Activated CD8-positive, alpha-beta T cell treated with anti-CD3 and anti-CD28 coated beads for 36 hours (primary cell): Measurements from ENCODE around the gene DDX5. TPM values are rescaled to one million over a fixed set of nuclear protein-coding genes. Genes with fewer than 3 reads are reported as not detected.

ENCODE experiments used
- ATAC-seq: fragments of 200-7000 bp; cut with Tn5 transposase; one replicate; pipeline ENCODE4 v1.10.0; 2021; ENCODE audit warnings: mild to moderate bottlenecking, moderate library complexity
- CTCF ChIA-PET: fragments of 350-600 bp; sonication (Branson Sonifier 250); formaldehyde crosslinking; loops from one replicate; lab custom pipeline; 2021; ENCODE audit warnings: antibody characterized with exemption; lab: Charles Lee
- POLR2A ChIA-PET: fragments of 350-600 bp; sonication (Branson Sonifier 250); formaldehyde crosslinking; loops from one replicate; lab custom pipeline; 2021; ENCODE audit warnings: antibody characterized with exemption; lab: Charles Lee
- DNase-seq: peaks from one replicate; pipeline ENCODE4 v3.0.0-alpha.2; 2020
- H3K27ac Mint-ChIP-seq: one replicate; pipeline ENCODE4 v1.8.0; 2021; ENCODE audit warnings: mild to moderate bottlenecking, mixed read lengths
- H3K27me3 Mint-ChIP-seq: one replicate; pipeline ENCODE4 v1.8.0; 2021; ENCODE audit warnings: mixed read lengths
- H3K36me3 Mint-ChIP-seq: one replicate; pipeline ENCODE4 v1.8.0; 2021; ENCODE audit warnings: low read depth, mixed read lengths
- H3K4me1 Mint-ChIP-seq: one replicate; pipeline ENCODE4 v1.8.0; 2021; ENCODE audit warnings: low read depth, mixed read lengths
- H3K4me3 Mint-ChIP-seq: one replicate; pipeline ENCODE4 v1.8.0; 2021; ENCODE audit warnings: mild to moderate bottlenecking, moderate library complexity, mixed read lengths
- H3K9me3 Mint-ChIP-seq: one replicate; pipeline ENCODE4 v1.8.0; 2021; ENCODE audit warnings: mixed read lengths
- intact Hi-C: fragments of 100-400 bp; cut with micrococcal nuclease; formaldehyde crosslinking; loops from one replicate; pipeline ENCODE4 v1.10.0; 2022
- total RNA-seq, 2 experiments: library from RNA; stranded (reverse); gene quantifications; one replicate each; pipeline ENCODE4 v1.2.3, GENCODE V29; 2021
- TF ChIP-seq, protein P1 (sequence below): fragments of 200-600 bp; IDR thresholded peaks from one replicate; pipeline ENCODE4 v1.8.0; 2022; ENCODE audit warnings: antibody characterized with exemption, mild to moderate bottlenecking

DDX5 gene
- total RNA-seq, 2 experiments from 2014 or later = 632 to 668 TPM

DNA sequence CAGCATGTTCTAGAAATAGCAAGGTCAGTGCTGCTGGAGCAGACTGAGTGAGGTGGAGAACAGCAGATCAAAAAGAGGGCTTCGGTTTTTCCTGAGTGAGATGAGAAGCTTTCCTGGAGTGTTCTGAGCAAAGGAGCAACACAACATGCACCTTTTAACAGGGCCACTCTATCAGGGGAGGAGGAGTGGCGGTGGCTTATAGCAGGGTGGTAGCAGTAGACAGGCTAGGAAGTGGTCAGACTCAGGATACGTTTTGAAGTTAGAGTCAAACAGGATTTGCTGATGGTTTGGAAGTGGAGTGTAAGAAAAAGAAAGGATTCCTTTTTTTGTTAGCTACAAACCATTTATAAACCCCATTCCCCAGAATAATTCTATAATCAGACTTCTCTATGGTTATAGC, 21.7 kb downstream of the DDX5 start:
- H3K27ac Mint-ChIP-seq = no peak overlapping the region
- H3K27me3 Mint-ChIP-seq = no peaks in the 10 kb centered on the region
- POLR2A ChIA-PET = interaction anchor here (1.3 to 2.4 kb wide), 4 partner anchors 13 to 22 kb away, joined by 4 to 20 read pairs (median 6); partner anchors contain the start of genes CEP95, DDX5 and POLG2
- H3K9me3 Mint-ChIP-seq = no peaks in the 10 kb centered on the region
- H3K4me1 Mint-ChIP-seq = peaks cover 5% of the 10 kb centered on the region
- H3K36me3 Mint-ChIP-seq = peaks cover 42% of the 10 kb centered on the region
- DNase-seq (no peak), ATAC-seq (no peak)
- CTCF ChIA-PET = interaction anchor here (1.0 to 3.2 kb wide), 3 partner anchors 65 to 193 kb away, joined by 3 to 17 read pairs (median 3); no protein-coding TSS in a partner anchor
- intact Hi-C loops = no loop called here
- no peak overlapping the region for H3K4me3 Mint-ChIP-seq
- TF ChIP-seq, protein P1, sequence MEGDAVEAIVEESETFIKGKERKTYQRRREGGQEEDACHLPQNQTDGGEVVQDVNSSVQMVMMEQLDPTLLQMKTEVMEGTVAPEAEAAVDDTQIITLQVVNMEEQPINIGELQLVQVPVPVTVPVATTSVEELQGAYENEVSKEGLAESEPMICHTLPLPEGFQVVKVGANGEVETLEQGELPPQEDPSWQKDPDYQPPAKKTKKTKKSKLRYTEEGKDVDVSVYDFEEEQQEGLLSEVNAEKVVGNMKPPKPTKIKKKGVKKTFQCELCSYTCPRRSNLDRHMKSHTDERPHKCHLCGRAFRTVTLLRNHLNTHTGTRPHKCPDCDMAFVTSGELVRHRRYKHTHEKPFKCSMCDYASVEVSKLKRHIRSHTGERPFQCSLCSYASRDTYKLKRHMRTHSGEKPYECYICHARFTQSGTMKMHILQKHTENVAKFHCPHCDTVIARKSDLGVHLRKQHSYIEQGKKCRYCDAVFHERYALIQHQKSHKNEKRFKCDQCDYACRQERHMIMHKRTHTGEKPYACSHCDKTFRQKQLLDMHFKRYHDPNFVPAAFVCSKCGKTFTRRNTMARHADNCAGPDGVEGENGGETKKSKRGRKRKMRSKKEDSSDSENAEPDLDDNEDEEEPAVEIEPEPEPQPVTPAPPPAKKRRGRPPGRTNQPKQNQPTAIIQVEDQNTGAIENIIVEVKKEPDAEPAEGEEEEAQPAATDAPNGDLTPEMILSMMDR = no peak

DNA sequence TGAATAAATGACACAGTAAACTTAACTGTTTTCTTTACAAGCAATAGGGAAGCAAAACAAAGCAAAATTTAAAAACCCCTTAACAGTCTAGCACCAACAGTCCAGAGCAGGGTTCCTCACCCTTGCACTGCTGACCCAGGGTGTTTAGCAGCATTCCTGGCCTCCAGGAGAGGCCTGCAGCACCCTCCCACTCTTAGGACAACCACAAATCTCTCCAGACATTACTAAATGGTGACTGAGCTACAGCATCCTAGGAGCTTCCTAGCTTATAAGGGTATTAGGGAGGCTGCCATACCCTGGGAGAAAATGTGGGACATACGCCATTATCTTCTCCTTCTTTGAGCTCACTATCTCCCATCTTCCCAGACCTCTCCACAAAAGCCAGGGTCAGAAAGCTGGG, 25.1 kb downstream of the DDX5 start:
- ATAC-seq (no peak), DNase-seq (no peak)
- H3K9me3 Mint-ChIP-seq = no peaks in the 10 kb centered on the region
- TF ChIP-seq, protein P1 = no peak
- H3K4me1 Mint-ChIP-seq = peaks cover 3% of the 10 kb centered on the region
- no peaks in the 10 kb centered on the region for H3K27me3 Mint-ChIP-seq
- POLR2A ChIA-PET = interaction anchor here (0.6 to 1.3 kb wide), 3 partner anchors 12 to 203 kb away, joined by 3 read pairs; no protein-coding TSS in a partner anchor
- intact Hi-C loops = no loop called here
- peaks cover 32% of the 10 kb centered on the region for H3K36me3 Mint-ChIP-seq
- H3K27ac Mint-ChIP-seq = no peak overlapping the region
- no peak overlapping the region for H3K4me3 Mint-ChIP-seq
- CTCF ChIA-PET = interaction anchor here (0.9 to 6.5 kb wide), 5 partner anchors 11 to 64 kb away, joined by 3 to 41 read pairs (median 3); no protein-coding TSS in a partner anchor

DNA sequence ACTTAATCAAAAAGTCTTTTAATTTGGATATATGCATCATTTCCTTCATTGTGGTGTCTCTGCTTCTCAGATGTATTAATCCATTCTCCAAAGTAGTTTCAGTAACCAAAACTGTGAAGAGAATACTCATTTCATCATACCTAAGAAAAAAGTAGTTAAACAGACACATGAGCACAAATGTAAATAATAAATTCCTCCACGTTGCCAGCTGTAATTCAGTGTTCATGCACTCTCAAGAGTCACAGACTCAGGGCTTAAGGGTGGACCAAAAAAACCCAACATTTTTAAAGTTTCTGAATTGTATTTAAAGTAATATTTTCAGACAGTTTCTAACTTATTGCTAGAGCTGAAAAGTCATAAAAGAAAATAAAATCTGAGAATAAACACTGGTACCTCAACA, 28.2 kb downstream of the DDX5 start:
- ATAC-seq (no peak), DNase-seq (no peak)
- ChIA-PET CTCF (interaction anchor here (1.7 to 6.5 kb wide), 3 partner anchors 11 to 58 kb away, joined by 4 to 41 read pairs (median 34); no protein-coding TSS in a partner anchor), POLR2A (interaction anchor here (0.7 to 1.1 kb wide), 4 partner anchors 8 to 29 kb away, joined by 3 to 4 read pairs (median 4); partner anchors contain the start of genes CEP95 and DDX5)
- Mint-ChIP-seq H3K9me3 (no peaks in the 10 kb centered on the region), H3K4me1 (no peaks in the 10 kb centered on the region), H3K4me3 (no peak overlapping the region), H3K36me3 (peaks cover 11% of the 10 kb centered on the region), H3K27ac (no peak overlapping the region), H3K27me3 (no peaks in the 10 kb centered on the region)
- TF ChIP-seq, protein P1 = no peak
- intact Hi-C loops = no loop called here

DNA sequence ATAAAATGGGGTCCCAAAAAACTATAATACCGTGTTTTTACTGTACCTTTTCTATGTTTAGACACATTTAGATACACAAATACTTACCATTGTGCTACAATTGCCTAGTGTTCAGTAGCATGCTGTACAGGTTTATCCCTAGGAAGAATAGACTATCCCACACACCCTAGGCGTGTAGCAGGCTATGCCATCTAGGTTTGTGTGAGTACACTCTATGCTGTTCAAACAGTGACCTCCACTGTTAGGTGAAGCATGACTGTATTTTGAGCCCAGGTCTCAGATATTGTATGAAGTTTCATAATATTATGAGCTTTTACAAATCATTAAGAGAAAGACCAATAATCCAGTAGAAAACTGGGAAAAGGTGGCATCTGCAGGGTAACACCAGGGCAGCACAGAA, 33.5 kb downstream of the DDX5 start:
- Mint-ChIP-seq H3K4me1 (no peaks in the 10 kb centered on the region), H3K27me3 (no peaks in the 10 kb centered on the region), H3K36me3 (peaks cover 3% of the 10 kb centered on the region), H3K9me3 (no peaks in the 10 kb centered on the region), H3K27ac (no peak overlapping the region), H3K4me3 (no peak overlapping the region)
- ATAC-seq = no peak
- DNase-seq = no peak
- TF ChIP-seq, protein P1 = no peak
- ChIA-PET POLR2A (no interaction called here), CTCF (interaction anchor here (1.2 kb wide), 1 partner anchor 51 kb away, joined by 3 read pairs; no protein-coding TSS in a partner anchor)
- intact Hi-C loops = no loop called here

DNA sequence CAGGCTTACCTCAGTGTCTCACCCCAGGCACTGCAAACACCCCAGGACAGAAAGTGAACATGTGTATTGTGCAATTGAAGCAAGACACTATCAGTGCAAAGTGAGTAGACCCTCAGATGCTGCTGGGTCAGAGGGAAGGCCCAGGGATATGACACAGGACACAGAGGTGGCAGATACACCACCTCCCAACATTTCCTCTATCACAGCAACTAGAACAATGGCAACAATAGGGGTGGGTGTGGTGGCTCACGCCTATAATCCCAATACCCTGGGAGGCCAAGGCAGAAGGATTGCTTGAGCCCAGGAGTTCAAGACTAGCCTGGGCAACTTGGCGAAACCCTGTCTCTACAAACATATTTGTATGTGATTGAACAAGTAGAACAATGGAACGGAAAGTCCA, 34.6 kb downstream of the DDX5 start:
- no peak for DNase-seq
- H3K9me3 Mint-ChIP-seq = no peaks in the 10 kb centered on the region
- ChIA-PET CTCF (interaction anchor here (1.2 kb wide), 1 partner anchor 50 kb away, joined by 3 read pairs; no protein-coding TSS in a partner anchor), POLR2A (no interaction called here)
- H3K36me3 Mint-ChIP-seq = no peaks in the 10 kb centered on the region
- H3K27ac Mint-ChIP-seq = no peak overlapping the region
- no peak overlapping the region for H3K4me3 Mint-ChIP-seq
- no peak for ATAC-seq
- intact Hi-C loops = no loop called here
- H3K27me3 Mint-ChIP-seq = no peaks in the 10 kb centered on the region
- TF ChIP-seq, protein P1 = no peak
- H3K4me1 Mint-ChIP-seq = no peaks in the 10 kb centered on the region
